GM10248 (cell line): ENCODE measurements around the gene NAGS.

Experiments used
- CTCF ChIA-PET: fragments of 300-600 bp; sonication (Branson Sonifier 250); formaldehyde crosslinking; extraction: SDS; loops from one replicate; lab custom pipeline; 2021; ENCODE audit warnings: antibody characterized with exemption; lab: Yijun Ruan, JAX
- POLR2A ChIA-PET: fragments of 350-650 bp; sonication (Branson Sonifier 250); formaldehyde crosslinking; extraction: SDS; loops from one replicate; lab custom pipeline; 2020; ENCODE audit warnings: antibody characterized with exemption; lab: Yijun Ruan, JAX
- DNase-seq: peaks from one replicate; pipeline ENCODE4 v3.0.0; 2012; ENCODE audit errors: extremely low spot score
- CTCF ChIP-seq: IDR thresholded peaks from 2 replicates; pipeline ENCODE4 v1.5.1; 2012; ENCODE audit warnings: mild to moderate bottlenecking, low read depth; ENCODE audit errors: extremely low read depth, missing control alignments, control extremely low read depth

NAGS gene

GRCh38 chr17:44000141-44000860, 4.1 kb upstream of the NAGS start:
- no peak for TF ChIP-seq CTCF
- DNase-seq: no peak
- ChIA-PET CTCF (interaction anchor here (8.9 kb wide), 1 partner anchor 56 kb away, joined by 67 read pairs; the partner anchor contains the start of gene PPY), POLR2A (no interaction called here)

- ChIA-PET CTCF (interaction anchor here (8.9 kb wide), 1 partner anchor 57 kb away, joined by 67 read pairs; the partner anchor contains the start of gene PPY), POLR2A (no interaction called here)
- TF ChIP-seq CTCF: no peak
- no peak for DNase-seq
Measured at GRCh38 chr17:44000871-44001460, 3.5 kb upstream of the NAGS start.

GRCh38 chr17:44001461-44001920, 2.9 kb upstream of the NAGS start:
- CTCF ChIA-PET: interaction anchor here (8.9 kb wide), 1 partner anchor 57 kb away, joined by 67 read pairs; the partner anchor contains the start of gene PPY
- DNase-seq: no peak
- TF ChIP-seq CTCF: no peak
- POLR2A ChIA-PET: no interaction called here

- no peak for DNase-seq
- TF ChIP-seq CTCF: no peak
- CTCF ChIA-PET: interaction anchor here (0.7 to 1.5 kb wide), 3 partner anchors 10 to 59 kb away, joined by 3 to 5 read pairs (median 4); partner anchors contain the start of gene PPY
- POLR2A ChIA-PET: no interaction called here
Measured at GRCh38 chr17:44002141-44002848, 2.1 kb upstream of the NAGS start.

GRCh38 chr17:44004761-44005526, 522 bp downstream of the NAGS start:
- no peak for TF ChIP-seq CTCF
- no peak for DNase-seq
- ChIA-PET POLR2A (no interaction called here), CTCF (interaction anchor here (1.7 kb wide), 1 partner anchor 9 kb away, joined by 5 read pairs; no protein-coding TSS in a partner anchor)
